GM21576 (cell line): ENCODE results near the gene PLPPR5.
"Not testable (repeated sequence)": the region's sequence is repeated elsewhere in the genome, so short reads cannot be mapped to it uniquely, and the experiment has no call there.

ENCODE experiments used
- ATAC-seq: cut with Tn5 transposase; IDR thresholded peaks from one replicate; pipeline ENCODE4 v1.9.1; 2021; ENCODE audit warnings: mild to moderate bottlenecking, moderate library complexity; ENCODE audit not compliant: unreplicated experiment

The PLPPR5 gene, protein sequence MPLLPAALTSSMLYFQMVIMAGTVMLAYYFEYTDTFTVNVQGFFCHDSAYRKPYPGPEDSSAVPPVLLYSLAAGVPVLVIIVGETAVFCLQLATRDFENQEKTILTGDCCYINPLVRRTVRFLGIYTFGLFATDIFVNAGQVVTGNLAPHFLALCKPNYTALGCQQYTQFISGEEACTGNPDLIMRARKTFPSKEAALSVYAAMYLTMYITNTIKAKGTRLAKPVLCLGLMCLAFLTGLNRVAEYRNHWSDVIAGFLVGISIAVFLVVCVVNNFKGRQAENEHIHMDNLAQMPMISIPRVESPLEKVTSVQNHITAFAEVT

DNA sequence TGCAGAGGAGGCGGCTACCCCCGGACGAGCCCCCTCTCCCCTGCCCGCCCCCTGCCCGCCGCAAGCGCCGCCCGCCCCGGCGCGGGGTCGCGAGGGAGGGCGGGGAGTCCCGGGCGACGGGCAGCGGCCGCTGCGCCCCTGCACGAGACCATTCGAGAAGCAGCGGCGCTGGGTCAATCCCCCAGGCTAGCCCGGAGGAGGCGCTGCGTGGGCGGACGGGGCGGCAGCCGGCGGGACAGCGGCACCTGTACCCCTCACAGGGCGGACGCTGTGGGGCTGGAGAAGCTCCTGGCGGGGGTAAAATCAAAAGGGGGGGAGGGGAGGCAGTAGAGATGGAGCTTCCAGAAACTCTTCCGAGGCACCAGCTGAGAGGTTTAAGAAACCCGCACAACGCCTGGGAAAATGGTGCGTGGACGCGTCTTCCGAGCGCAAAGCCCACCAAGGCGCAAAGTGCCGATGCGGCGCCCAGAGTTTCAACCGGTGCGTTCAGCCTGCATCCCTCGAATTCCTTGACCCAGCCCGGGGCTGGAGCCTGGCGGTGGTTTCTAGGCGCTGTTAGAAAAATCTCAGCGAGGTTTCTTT lies at the start of gene PLPPR5:
Gene PLPPR5 (minus strand): TSS at position 1 of the 582 bp plus-strand sequence. CDS start 190 bp downstream, outside the sequence.
- ATAC-seq: no peak

DNA sequence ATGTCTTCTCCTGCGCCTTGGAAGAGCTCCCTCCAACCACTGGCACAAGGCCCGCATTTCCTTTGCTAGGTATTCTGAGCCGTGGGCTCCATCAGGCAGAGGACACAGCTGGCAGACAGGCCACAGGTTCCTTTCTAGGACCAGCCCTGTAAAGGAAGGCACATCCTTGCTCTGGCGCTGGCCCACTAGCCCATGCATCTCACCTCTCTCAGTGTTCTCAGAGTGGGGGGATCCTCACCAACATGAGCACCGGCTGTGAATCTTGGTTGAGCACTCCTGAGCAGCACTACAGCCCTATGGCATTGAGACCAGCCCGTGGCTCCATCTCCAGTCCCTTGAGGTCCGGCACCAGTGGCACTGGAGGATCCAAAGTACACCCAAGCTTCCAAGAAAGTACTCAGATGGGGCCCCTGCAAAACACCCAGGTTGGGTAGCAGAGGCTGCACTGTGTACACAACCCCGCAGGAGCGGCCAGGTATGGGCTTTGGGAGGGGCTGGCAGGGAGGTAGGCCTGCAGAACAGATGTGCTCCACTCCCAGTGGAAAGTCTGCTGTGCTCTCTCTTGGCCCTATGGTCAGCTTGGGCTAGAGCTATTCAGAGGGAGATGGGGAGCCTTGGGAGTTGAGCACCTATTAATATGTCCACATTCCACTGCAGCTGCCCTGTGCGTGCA lies 47.1 kb upstream of the PLPPR5 start:
- ATAC-seq: no peak

DNA sequence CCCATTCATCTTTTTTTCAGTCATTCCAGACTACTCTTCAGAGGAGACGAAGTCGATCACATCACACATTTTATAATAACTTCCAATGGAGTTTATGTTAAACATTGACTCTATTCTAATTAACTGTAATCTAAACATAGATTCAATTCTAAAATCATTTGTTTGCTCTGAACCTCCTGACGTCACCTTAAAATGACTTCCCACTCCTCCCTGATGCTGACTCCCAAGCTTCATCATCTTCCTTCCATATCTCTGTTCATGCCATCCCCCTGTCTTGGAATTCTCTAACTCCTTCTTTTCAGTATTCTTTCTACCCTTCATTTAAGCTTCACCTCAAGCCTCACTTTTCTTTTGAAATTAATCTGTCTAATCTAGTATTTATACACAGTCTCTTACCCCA lies 45.1 kb upstream of the PLPPR5 start:
- ATAC-seq: no peak

DNA sequence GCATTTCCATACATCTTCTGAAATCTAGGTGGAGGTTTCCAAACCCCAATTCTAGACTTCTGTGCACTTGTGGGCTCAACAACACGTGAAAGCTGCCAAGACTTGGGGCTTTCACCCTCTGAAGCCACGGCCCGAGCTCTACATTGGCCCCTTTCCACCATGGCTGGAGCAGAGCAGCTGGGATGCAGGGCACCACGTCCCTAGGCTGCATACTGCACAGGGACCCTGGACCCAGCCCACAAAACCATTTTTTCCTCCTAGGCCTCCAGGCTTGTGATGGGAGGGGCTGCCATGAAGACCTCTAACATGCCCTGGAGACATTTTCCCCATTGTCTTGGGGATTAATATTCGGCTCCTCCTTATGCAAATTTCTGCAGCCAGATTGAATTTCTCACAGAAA lies 32.1 kb upstream of the PLPPR5 start:
- not testable (repeated sequence) for ATAC-seq

DNA sequence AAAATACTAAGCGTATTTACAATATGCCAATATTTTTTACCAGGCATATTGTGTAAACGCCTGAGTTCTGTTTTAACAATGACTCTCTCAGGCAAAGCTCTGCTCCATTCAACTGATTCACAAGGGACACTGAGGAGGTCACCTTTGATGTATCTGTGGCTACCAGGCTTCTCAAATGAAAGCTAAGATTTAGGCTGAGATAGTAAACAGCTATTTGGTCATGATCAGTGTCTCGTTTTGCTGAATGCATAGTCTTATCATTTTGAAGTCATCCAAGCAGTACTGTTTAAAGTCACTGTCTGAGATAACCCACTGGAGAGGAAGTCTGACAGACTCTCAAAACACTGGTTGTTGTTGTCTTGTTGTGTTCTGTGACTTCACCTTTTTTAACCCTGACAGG lies 13.7 kb upstream of the PLPPR5 start:
- ATAC-seq: no peak

DNA sequence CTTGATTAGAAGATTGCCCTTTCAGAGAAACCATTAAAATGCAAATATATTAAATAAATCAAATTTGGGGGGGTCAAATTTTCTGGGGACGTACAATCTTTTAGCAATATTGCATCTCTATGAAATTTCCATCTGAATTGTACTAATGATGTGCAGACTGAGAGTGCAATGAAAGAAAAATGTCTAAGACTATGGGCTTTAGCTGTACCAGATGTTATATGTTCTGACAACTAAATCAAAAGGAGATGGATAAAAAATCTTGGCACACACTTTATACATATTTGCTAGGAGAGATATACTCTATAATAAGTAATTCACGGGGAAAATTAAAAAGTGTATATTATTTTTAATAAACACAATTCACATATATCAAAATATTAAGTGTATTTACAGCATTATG lies 13.0 kb upstream of the PLPPR5 start:
- ATAC-seq: no peak

DNA sequence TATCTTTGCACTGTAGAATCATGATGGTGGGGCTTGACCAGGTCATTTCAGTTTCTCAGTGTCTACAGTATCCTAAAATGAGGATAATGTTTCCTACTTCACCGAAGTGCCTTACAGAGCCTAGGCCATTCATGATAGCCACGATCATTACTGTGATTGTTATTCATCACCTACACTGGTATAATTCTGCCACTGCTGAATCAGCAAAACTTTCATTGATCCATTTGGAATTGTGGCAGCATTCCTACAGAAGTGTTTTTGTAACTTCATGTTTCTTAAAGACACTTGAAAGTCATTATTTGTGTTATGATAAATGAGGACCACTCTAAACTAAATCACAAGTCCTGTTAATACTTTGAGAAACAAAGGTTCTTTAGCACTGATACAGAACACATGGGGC lies 6.0 kb upstream of the PLPPR5 start:
- ATAC-seq: no peak

DNA sequence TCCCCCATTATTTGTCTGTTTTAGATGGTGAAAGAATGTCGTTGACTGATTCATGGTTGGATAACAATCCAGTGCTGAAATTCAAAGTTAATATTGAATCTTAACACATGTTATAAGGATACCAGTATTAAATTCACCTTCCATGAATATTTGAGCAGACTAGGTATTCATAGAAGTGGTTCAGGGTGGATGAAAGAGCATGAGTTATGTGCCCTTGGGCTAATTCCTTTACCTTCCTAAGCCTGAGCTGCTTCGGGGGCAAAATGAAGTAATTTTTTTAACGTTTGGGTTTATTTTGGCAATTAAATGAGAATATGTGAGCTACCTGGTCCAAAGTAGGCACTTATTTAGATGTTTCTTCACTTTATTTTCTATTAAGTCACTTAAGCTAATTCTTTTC lies 2.7 kb upstream of the PLPPR5 start:
- ATAC-seq: no peak

DNA sequence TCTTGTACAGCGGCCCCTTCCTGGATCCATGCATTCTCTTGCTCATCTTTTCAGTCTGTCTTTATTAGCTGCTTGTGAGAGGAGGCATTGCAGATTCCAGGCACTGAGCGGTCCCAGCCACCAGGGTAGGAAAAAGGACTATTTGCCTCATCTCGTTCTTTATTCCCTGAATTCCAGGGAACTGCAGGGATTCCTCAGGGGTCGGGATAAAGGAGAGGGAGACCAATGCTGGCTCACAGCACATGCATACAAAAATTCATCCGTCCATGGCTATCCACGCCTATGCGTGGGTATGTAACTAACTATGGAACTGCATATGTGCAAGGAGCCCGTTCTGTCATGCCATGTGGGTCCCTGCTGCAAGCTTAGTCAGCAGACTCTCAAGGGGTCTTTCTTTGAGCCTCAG lies 879 bp upstream of the PLPPR5 start:
- ATAC-seq: no peak

DNA sequence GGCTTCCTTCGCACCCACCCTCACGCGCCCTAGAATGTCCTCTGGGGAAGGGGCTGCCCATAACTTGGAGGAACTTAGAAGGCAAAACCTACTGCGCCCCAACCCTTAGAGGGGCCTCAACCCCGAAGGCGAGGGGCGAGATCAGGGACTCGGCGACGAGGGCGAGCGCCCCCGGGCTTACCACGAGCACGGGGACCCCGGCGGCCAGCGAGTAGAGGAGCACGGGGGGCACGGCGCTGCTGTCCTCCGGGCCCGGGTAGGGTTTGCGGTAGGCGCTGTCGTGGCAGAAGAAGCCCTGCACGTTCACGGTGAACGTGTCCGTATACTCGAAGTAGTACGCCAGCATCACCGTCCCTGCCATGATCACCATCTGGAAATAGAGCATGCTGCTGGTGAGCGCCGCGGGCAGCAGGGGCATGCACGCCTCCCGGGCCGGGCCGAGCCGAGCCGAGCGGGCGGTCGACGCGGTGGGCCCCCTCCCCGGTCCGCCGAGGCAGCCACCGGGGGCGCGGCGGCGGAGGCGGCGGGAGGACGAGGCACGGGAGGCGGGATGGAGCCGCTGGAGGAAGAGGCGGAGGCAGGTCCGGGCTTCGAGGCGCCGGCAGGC lies 304 bp downstream of the PLPPR5 start:
- ATAC-seq: no peak

DNA sequence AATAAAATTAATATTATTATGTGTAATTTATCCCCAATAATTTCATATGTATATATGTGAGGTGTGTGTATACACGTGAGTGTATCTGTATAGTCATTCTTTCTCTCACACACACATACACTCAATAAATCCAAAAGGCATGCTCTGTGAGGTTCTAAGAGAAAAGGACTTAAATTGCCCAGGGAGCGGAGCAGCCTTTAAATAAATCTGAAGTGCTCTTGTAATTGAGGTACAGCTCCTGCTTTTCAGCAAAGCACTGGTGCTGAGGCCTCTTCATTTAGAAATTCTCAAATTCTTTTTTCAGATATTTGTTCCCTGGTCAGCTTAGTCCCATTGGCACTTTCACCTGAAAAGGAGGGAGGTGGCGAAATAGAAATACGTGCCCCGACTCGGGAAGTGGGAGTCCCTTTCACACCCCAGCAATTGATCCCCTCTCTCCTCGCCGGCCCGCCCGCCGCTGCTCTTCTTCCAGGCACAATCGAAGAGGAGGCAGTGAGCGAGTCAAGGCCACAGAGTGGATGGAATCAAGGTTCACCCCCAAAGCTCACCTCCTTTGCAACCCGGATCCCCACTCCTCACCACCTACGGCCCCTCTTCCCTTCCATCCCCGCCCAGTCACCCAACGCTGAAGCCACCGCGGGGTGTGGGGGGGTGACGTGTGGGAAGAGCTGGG lies 944 bp downstream of the PLPPR5 start:
- no peak for ATAC-seq

DNA sequence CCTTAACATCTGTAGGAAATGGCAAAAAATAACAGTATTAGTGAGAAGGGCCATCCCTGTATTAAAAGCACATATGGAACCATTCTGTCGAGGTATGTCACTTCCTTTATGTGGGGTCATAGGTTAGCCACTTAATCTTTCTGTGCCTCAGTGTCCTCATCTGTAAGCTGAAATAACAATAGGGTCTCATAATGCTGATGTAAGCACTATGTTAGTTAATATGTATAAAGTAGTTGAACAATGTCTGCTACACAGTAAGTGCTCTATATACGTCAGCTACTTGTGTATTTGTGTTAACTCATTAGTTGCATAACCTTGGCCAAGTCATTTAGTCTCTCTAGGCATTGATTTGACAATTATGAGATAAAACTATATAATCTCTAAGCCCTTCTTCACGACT lies 11.8 kb downstream of the PLPPR5 start:
- ATAC-seq: no peak

DNA sequence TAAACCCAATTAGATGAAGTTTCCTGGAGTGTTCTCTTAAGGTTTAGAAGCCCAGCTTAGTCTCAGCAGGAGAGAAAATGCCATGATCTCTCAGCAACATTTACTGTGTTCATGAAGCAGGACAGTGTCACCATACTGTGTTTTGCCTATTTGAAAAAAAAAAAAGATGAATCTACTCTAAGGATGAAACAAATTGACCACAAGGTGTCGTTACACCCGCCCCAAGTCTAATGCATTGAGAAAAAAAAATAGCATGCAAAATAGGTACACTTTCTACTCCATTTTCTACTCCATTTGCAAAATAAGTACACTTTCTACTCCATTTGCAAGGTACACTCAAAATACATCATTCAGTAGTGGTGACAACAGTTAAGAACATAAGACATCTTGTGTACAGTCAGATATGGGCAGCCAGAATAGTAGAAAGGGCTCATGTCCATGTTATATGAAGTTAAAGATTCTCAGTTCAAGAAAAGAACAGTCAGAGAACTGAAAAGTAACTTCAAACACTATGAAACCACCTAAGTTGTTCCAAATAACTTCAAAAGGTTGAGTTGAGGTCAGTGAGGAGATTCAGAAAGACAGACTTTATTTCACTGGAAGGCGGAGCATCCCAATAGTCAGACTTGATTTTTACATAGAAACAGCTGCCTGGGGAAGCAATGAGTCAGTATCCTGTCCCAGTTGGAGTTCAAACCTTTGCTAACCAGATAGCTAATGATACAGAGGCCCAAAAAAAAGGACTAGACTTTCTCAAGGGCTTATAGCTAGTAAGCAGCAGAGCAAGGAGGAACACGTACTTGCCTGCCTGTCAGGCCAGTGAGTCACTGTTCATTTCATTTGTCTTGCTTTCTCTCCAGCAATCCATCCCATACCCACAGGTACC lies 13.3 kb downstream of the PLPPR5 start:
- ATAC-seq: peak; percentile 74

DNA sequence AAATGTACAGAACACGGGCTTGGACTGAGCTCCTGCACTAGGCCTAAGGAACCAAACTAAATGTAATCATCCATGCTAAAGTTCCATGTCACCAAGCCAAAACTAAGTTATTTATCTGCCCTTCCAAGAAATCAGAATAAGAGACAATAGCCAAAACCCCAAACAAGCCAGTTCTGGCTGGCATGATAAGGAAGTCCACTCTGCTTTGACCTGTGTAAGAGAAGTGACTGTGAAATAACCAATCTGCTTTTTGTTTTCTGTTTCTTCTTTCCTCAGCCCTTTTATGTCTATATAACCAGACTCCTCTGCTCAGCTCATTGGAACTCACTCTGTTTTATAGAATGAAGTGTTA lies 15.1 kb downstream of the PLPPR5 start:
- ATAC-seq: no peak

DNA sequence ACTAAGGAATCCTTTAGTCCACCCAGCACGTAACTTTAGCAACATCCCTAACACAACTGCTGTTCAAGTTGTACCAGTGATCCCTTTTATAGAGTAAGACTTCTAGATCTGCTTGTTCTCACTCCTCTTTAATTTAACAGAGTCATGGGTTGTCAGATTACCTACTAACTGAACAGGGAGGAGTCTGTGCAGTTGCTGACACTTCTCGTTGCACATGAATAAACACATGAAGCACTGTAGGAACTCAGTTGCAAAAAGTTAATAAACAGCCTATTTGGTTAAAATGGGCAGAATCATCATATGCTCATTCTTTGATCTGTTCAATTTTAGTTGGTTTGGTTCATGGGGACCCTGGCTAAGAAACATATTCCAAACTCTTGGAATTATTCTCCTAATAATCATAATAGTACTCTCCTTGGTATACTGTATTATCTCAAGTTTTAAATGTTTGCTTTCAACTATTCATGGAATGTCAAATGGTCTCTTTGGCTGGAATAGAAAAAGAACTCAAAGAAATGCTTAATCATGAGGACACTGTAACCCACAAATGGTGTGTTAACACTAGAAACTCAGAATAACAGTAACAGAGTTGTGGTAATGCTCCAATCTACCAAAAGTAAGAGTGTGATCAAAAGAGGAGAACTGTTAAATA lies 15.6 kb downstream of the PLPPR5 start:
- no peak for ATAC-seq

DNA sequence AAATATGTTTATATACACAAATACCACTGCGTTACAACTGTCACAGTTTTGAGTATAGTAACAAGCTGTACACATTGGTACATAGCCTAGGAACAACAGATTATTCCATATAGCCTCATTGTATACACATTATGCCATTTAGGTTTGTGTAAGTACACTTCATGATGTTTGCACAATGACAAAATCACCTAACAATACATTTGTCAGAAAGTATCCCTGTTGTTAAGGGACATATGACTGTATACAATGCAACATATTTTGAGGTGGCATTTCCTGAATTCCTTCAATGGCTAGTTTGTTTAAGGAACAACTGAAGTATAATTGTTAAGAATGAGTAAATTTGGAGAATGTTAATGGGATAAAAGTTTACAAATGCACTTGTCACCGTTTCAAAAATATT lies 19.0 kb downstream of the PLPPR5 start:
- ATAC-seq: no peak

DNA sequence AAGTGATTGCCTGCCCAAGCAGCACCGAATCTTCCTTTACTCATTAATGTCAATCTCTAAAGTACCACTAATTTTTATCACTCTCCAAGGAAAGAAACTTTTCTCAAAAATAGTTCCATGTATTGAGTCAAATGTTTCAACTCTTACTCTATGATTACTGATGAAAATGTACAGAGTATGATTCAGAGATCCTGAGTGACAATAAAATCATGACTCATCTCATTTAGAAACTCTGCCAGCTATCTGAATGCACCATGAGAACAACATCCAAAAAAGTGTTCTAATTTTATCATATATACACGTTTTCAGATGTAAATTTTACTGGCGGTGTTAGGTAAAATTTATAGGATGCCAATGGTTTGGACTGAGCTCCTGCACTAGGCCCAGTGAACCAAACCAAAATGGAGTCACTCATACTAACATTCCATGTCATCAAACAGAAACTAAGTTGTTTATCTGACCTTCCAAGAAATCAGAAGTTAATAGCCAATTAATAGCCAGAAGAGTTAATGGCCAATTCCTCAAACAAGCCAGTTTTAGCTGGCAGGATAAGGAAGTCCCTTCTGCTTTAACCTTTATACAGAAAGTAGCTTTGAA lies 22.6 kb downstream of the PLPPR5 start:
- no peak for ATAC-seq

DNA sequence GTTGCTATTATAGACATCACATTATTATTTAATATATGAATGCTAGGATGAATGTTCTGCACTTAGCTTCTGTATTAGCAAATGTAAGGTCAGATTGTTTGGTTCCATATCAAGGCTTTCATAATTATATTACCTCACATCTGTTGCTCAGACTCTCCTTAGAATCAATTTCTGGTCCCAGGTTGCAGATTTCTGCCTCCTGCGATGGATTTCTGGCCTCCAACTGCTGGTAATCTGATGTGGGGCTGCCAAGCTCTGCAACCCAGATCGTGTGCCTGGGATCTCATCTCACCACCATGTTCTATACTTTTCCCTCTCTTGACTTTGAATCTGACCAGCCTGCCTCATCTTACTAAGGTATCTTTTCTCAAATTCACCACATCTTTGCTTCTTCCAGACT lies 25.2 kb downstream of the PLPPR5 start:
- no peak for ATAC-seq

DNA sequence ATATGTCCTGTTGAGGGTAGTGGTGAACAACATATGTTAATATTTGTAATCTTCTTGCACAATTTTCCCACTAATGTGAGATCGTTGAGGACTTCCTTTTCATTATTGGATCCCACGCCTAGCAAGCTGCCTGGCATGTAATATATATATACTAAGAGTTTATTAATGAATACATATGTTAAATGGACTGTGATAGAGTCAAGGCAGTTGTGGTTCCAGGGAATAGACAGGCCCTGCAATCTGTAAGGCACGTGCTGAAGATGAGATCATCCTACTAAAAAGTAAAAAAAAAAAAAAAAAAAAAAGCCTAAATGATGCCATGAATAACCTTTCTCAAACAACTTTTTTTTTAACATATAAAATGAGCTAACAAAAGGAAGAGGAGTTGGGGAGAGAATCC lies 28.9 kb downstream of the PLPPR5 start:
- no peak for ATAC-seq

DNA sequence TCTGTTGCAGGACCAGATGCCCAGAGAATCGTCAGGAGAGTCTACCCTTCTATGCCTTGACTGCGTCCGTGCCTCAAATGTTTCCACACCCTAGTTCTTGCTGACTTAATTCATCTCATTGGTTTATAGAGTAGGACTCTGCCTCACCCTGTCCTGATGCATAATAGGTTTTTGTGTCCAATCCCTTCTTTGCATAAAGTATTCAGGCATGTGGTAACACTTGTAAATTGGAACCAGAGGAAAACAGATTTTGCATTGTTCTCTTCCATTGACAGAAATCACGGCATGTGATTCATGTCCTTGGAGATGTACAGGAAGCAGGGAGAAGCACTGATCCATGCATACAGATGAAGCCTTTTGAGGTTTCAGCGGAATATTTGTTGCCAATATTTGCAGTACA lies 29.5 kb downstream of the PLPPR5 start:
- no peak for ATAC-seq
